SU-DHL-6 (cell line): ENCODE data around the gene RPS5.

Source experiments
- EZH2phosphoT487 ChIP-seq: fragments of 200-600 bp; sonication (generic), shearing (Covaris generic); conservative IDR thresholded peaks from 2 replicates; pipeline ENCODE4 v1.6.1; 2018; ENCODE audit warnings: mild to moderate bottlenecking, antibody characterized with exemption, low read length, moderate library complexity, mixed read lengths
- TF ChIP-seq, protein P1 (sequence below): fragments of 200-600 bp; sonication (generic); IDR thresholded peaks from one replicate; pipeline ENCODE4 v1.5.1; 2017; ENCODE audit warnings: antibody characterized with exemption, mild to moderate bottlenecking, low read length, moderate library complexity; ENCODE audit not compliant: insufficient read depth, poor library complexity, severe bottlenecking

DNA sequence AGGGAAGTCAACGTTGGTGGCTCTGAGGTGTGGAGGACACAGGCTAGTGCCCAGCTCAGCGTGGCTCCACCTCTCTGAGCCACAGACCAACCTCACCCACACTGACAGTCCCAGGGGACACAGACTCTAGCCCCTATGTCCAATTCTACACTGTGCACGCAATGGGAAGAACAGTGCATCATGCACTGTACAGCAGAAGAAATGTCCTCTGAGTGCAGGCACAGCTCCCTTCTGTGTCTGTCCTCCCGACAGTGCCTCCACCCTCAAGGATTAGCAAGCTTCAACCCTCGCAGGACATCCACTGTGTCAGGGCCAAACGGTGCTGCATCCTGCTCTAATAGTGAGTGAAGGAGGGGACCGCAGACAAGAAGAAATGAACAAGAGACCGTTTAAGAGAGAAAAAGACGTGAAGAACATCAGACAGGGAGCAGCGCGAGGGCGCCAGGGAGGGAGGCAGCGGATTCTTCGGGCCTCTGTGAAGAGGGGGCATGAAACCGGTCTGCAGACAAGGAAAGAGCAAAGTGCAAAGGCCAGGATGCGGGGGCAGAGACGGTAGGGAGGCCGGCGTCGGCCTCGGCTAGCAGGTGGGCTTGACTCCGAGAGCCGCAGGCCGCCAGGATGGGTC is 6.9 kb upstream of the RPS5 start:
- TF ChIP-seq, protein P1, sequence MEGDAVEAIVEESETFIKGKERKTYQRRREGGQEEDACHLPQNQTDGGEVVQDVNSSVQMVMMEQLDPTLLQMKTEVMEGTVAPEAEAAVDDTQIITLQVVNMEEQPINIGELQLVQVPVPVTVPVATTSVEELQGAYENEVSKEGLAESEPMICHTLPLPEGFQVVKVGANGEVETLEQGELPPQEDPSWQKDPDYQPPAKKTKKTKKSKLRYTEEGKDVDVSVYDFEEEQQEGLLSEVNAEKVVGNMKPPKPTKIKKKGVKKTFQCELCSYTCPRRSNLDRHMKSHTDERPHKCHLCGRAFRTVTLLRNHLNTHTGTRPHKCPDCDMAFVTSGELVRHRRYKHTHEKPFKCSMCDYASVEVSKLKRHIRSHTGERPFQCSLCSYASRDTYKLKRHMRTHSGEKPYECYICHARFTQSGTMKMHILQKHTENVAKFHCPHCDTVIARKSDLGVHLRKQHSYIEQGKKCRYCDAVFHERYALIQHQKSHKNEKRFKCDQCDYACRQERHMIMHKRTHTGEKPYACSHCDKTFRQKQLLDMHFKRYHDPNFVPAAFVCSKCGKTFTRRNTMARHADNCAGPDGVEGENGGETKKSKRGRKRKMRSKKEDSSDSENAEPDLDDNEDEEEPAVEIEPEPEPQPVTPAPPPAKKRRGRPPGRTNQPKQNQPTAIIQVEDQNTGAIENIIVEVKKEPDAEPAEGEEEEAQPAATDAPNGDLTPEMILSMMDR, result no peak
- TF ChIP-seq EZH2phosphoT487, result no peak
